ENCODE data around the gene SUCLG2.
"Not testable (repeated sequence)": the region's sequence is repeated elsewhere in the genome, so short reads cannot be mapped to it uniquely, and the experiment has no call there.

SUCLG2 gene

GRCh38 chr3:67587811-67588210 is 66.6 kb downstream of the SUCLG2 start:
- Histone ChIP-seq H3K4me1 (ENCODE audit: control insufficient read depth in 1 of 2, insufficient read depth in 2 of 2, low read length in 2 of 2) (peaks cover 0 to 5% of the 10 kb centered on the region in 2 donors), H3K36me3 (ENCODE audit: control insufficient read depth in 1 of 2, insufficient read depth in 2 of 2, low read length in 2 of 2) (no peaks in the 10 kb centered on the region), H3K9me3 (ENCODE audit: control insufficient read depth in 1 of 2, low read length in 2 of 2) (no peaks in the 10 kb centered on the region), H3K27me3 (ENCODE audit: low read depth, low read length) (no peaks in the 10 kb centered on the region), H3K27ac (ENCODE audit: low read length) (no peak overlapping the region), H3K4me3 (ENCODE audit: low read depth in 1 of 2, low read length in 2 of 2) (no peak overlapping the region)

GRCh38 chr3:67587301-67587700 is 67.1 kb downstream of the SUCLG2 start:
- Histone ChIP-seq H3K27ac (ENCODE audit: low read length) (no peak overlapping the region), H3K9me3 (ENCODE audit: control insufficient read depth in 1 of 2, low read length in 2 of 2) (no peaks in the 10 kb centered on the region), H3K4me3 (ENCODE audit: low read depth in 1 of 2, low read length in 2 of 2) (no peak overlapping the region), H3K36me3 (ENCODE audit: control insufficient read depth in 1 of 2, insufficient read depth in 2 of 2, low read length in 2 of 2) (no peaks in the 10 kb centered on the region), H3K4me1 (ENCODE audit: control insufficient read depth in 1 of 2, insufficient read depth in 2 of 2, low read length in 2 of 2) (peaks cover 0 to 5% of the 10 kb centered on the region in 2 donors), H3K27me3 (ENCODE audit: low read depth, low read length) (no peaks in the 10 kb centered on the region)

GRCh38 chr3:67584608-67585007 is 69.8 kb downstream of the SUCLG2 start:
- not testable (repeated sequence) for H3K36me3 ChIP-seq (ENCODE audit: control insufficient read depth in 1 of 2, insufficient read depth in 2 of 2, low read length in 2 of 2); H3K9me3 ChIP-seq (ENCODE audit: control insufficient read depth in 1 of 2, low read length in 2 of 2); H3K4me1 ChIP-seq (ENCODE audit: control insufficient read depth in 1 of 2, insufficient read depth in 2 of 2, low read length in 2 of 2); H3K4me3 ChIP-seq (ENCODE audit: low read depth in 1 of 2, low read length in 2 of 2); H3K27ac ChIP-seq (ENCODE audit: low read length); H3K27me3 ChIP-seq (ENCODE audit: low read depth, low read length)

- Histone ChIP-seq H3K27ac (ENCODE audit: low read length) (no peak overlapping the region), H3K4me3 (ENCODE audit: low read depth in 1 of 2, low read length in 2 of 2) (no peak overlapping the region), H3K4me1 (ENCODE audit: control insufficient read depth in 1 of 2, insufficient read depth in 2 of 2, low read length in 2 of 2) (no peaks in the 10 kb centered on the region), H3K9me3 (ENCODE audit: control insufficient read depth in 1 of 2, low read length in 2 of 2) (no peaks in the 10 kb centered on the region), H3K36me3 (ENCODE audit: control insufficient read depth in 1 of 2, insufficient read depth in 2 of 2, low read length in 2 of 2) (no peaks in the 10 kb centered on the region), H3K27me3 (ENCODE audit: low read depth, low read length) (no peaks in the 10 kb centered on the region)
Observed at GRCh38 chr3:67580430-67581000, 73.9 kb downstream of the SUCLG2 start.

GRCh38 chr3:67578416-67578815 is 76.0 kb downstream of the SUCLG2 start:
- Histone ChIP-seq H3K36me3 (ENCODE audit: control insufficient read depth in 1 of 2, insufficient read depth in 2 of 2, low read length in 2 of 2) (no peaks in the 10 kb centered on the region), H3K4me3 (ENCODE audit: low read depth in 1 of 2, low read length in 2 of 2) (no peak overlapping the region), H3K4me1 (ENCODE audit: control insufficient read depth in 1 of 2, insufficient read depth in 2 of 2, low read length in 2 of 2) (no peaks in the 10 kb centered on the region), H3K27ac (ENCODE audit: low read length) (no peak overlapping the region), H3K27me3 (ENCODE audit: low read depth, low read length) (no peaks in the 10 kb centered on the region), H3K9me3 (ENCODE audit: control insufficient read depth in 1 of 2, low read length in 2 of 2) (no peaks in the 10 kb centered on the region)

- no peaks in the 10 kb centered on the region for H3K27me3 ChIP-seq (ENCODE audit: low read depth, low read length)
- no peaks in the 10 kb centered on the region for H3K36me3 ChIP-seq (ENCODE audit: control insufficient read depth in 1 of 2, insufficient read depth in 2 of 2, low read length in 2 of 2)
- peaks cover 0 to 12% of the 10 kb centered on the region in 2 donors for H3K4me1 ChIP-seq (ENCODE audit: control insufficient read depth in 1 of 2, insufficient read depth in 2 of 2, low read length in 2 of 2)
- H3K4me3 ChIP-seq (ENCODE audit: low read depth in 1 of 2, low read length in 2 of 2) = no peak overlapping the region
- H3K9me3 ChIP-seq (ENCODE audit: control insufficient read depth in 1 of 2, low read length in 2 of 2) = no peaks in the 10 kb centered on the region
- no peak overlapping the region for H3K27ac ChIP-seq (ENCODE audit: low read length)
Observed at GRCh38 chr3:67576441-67576840, 78.0 kb downstream of the SUCLG2 start.

- peaks cover 0 to 9% of the 10 kb centered on the region in 2 donors for H3K36me3 ChIP-seq (ENCODE audit: control insufficient read depth in 1 of 2, insufficient read depth in 2 of 2, low read length in 2 of 2)
- no peaks in the 10 kb centered on the region for H3K27me3 ChIP-seq (ENCODE audit: low read depth, low read length)
- H3K4me1 ChIP-seq (ENCODE audit: control insufficient read depth in 1 of 2, insufficient read depth in 2 of 2, low read length in 2 of 2) = peaks cover 0 to 12% of the 10 kb centered on the region in 2 donors
- H3K4me3 ChIP-seq (ENCODE audit: low read depth in 1 of 2, low read length in 2 of 2) = no peak overlapping the region
- H3K27ac ChIP-seq (ENCODE audit: low read length) = no peak overlapping the region
- H3K9me3 ChIP-seq (ENCODE audit: control insufficient read depth in 1 of 2, low read length in 2 of 2) = no peaks in the 10 kb centered on the region
Observed at GRCh38 chr3:67569324-67569723, 85.1 kb downstream of the SUCLG2 start.

- no peak overlapping the region for H3K4me3 ChIP-seq (ENCODE audit: low read depth in 1 of 2, low read length in 2 of 2)
- no peaks in the 10 kb centered on the region for H3K9me3 ChIP-seq (ENCODE audit: control insufficient read depth in 1 of 2, low read length in 2 of 2)
- no peaks in the 10 kb centered on the region for H3K27me3 ChIP-seq (ENCODE audit: low read depth, low read length)
- peaks cover 0 to 12% of the 10 kb centered on the region in 2 donors for H3K4me1 ChIP-seq (ENCODE audit: control insufficient read depth in 1 of 2, insufficient read depth in 2 of 2, low read length in 2 of 2)
- H3K36me3 ChIP-seq (ENCODE audit: control insufficient read depth in 1 of 2, insufficient read depth in 2 of 2, low read length in 2 of 2) = peaks cover 0 to 9% of the 10 kb centered on the region in 2 donors
- H3K27ac ChIP-seq (ENCODE audit: low read length) = no peak overlapping the region
Observed at GRCh38 chr3:67567893-67568292, 86.5 kb downstream of the SUCLG2 start.

- peaks cover 0 to 2% of the 10 kb centered on the region in 2 donors for H3K36me3 ChIP-seq (ENCODE audit: control insufficient read depth in 1 of 2, insufficient read depth in 2 of 2, low read length in 2 of 2)
- H3K4me1 ChIP-seq (ENCODE audit: control insufficient read depth in 1 of 2, insufficient read depth in 2 of 2, low read length in 2 of 2) = no peaks in the 10 kb centered on the region
- H3K27me3 ChIP-seq (ENCODE audit: low read depth, low read length) = no peaks in the 10 kb centered on the region
- H3K4me3 ChIP-seq (ENCODE audit: low read depth in 1 of 2, low read length in 2 of 2) = no peak overlapping the region
- no peak overlapping the region for H3K27ac ChIP-seq (ENCODE audit: low read length)
- H3K9me3 ChIP-seq (ENCODE audit: control insufficient read depth in 1 of 2, low read length in 2 of 2) = no peaks in the 10 kb centered on the region
Observed at GRCh38 chr3:67564973-67565372, 89.4 kb downstream of the SUCLG2 start.

GRCh38 chr3:67564008-67564407 is 90.4 kb downstream of the SUCLG2 start:
- Histone ChIP-seq H3K27me3 (ENCODE audit: low read depth, low read length) (no peaks in the 10 kb centered on the region), H3K4me1 (ENCODE audit: control insufficient read depth in 1 of 2, insufficient read depth in 2 of 2, low read length in 2 of 2) (no peaks in the 10 kb centered on the region), H3K36me3 (ENCODE audit: control insufficient read depth in 1 of 2, insufficient read depth in 2 of 2, low read length in 2 of 2) (no peaks in the 10 kb centered on the region), H3K4me3 (ENCODE audit: low read depth in 1 of 2, low read length in 2 of 2) (no peak overlapping the region), H3K27ac (ENCODE audit: low read length) (no peak overlapping the region), H3K9me3 (ENCODE audit: control insufficient read depth in 1 of 2, low read length in 2 of 2) (no peaks in the 10 kb centered on the region)

- Histone ChIP-seq H3K9me3 (ENCODE audit: control insufficient read depth in 1 of 2, low read length in 2 of 2) (no peaks in the 10 kb centered on the region), H3K36me3 (ENCODE audit: control insufficient read depth in 1 of 2, insufficient read depth in 2 of 2, low read length in 2 of 2) (no peaks in the 10 kb centered on the region), H3K4me3 (ENCODE audit: low read depth in 1 of 2, low read length in 2 of 2) (no peak overlapping the region), H3K27me3 (ENCODE audit: low read depth, low read length) (no peaks in the 10 kb centered on the region), H3K27ac (ENCODE audit: low read length) (no peak overlapping the region), H3K4me1 (ENCODE audit: control insufficient read depth in 1 of 2, insufficient read depth in 2 of 2, low read length in 2 of 2) (no peaks in the 10 kb centered on the region)
Observed at GRCh38 chr3:67561667-67562394, 92.6 kb downstream of the SUCLG2 start.

- Histone ChIP-seq H3K27me3 (ENCODE audit: low read depth, low read length) (no peaks in the 10 kb centered on the region), H3K36me3 (ENCODE audit: control insufficient read depth in 1 of 2, insufficient read depth in 2 of 2, low read length in 2 of 2) (no peaks in the 10 kb centered on the region), H3K4me3 (ENCODE audit: low read depth in 1 of 2, low read length in 2 of 2) (no peak overlapping the region), H3K27ac (ENCODE audit: low read length) (no peak overlapping the region), H3K4me1 (ENCODE audit: control insufficient read depth in 1 of 2, insufficient read depth in 2 of 2, low read length in 2 of 2) (no peaks in the 10 kb centered on the region), H3K9me3 (ENCODE audit: control insufficient read depth in 1 of 2, low read length in 2 of 2) (no peaks in the 10 kb centered on the region)
Observed at GRCh38 chr3:67561266-67561665, 93.1 kb downstream of the SUCLG2 start.
